ENCODE data around the gene SEMA4A. TPM values are rescaled to one million over a fixed set of nuclear protein-coding genes. Genes with fewer than 3 reads are reported as not detected.
A peak's percentile ranks its signal among the peaks of the same experiment; 100 is the strongest.
"Not testable (repeated sequence)": the region's sequence is repeated elsewhere in the genome, so short reads cannot be mapped to it uniquely, and the experiment has no call there.

The SEMA4A gene
- polyA plus RNA-seq, 1 donor, result 6.4 TPM

DNA sequence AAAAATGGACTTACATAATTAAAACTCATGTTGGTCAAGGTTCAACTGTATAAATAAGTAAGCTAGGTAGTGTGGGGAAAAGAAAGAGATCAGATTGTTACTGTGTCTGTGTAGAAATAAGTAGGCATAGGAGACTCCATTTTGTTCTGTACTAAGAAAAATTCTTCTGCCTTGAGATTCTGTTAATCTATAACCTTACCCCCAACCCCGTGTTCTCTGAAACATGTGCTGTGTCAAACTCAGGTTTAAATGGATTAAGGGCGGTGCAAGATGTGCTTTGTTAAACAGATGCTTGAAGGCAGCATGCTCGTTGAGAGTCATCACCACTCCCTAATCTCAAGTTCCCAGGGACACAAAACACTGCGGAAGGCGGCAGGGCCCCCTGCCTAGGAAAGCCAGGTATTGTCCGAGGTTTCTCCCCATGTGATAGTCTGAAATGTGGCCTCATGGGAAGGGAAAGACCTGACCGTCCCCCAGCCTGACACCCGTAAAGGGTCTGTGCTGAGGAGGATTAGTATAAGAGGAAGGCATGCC lies 28.1 kb downstream of the SEMA4A start:
- H3K4me3 ChIP-seq (ENCODE audit: low read length); H3K27me3 ChIP-seq (ENCODE audit: control insufficient read depth, insufficient read depth, low read length); H3K9me3 ChIP-seq (ENCODE audit: control insufficient read depth, low read depth, low read length); H3K36me3 ChIP-seq (ENCODE audit: control insufficient read depth, insufficient read depth, low read length): not testable (repeated sequence)
- peak in 1 of 2 donors; percentile 67 for DNase-seq
- Histone ChIP-seq H3K27ac (ENCODE audit: low read length) (peak overlapping the region; percentile 87), H3K4me1 (ENCODE audit: control insufficient read depth, insufficient read depth, low read length) (peaks cover 43% of the 10 kb centered on the region)
- no CpG with 5 or more reads among the region's 8 CpGs for WGBS (ENCODE audit: insufficient coverage, low lambda C conversion rate)

- H3K9me3 ChIP-seq (ENCODE audit: control insufficient read depth, low read depth, low read length); H3K36me3 ChIP-seq (ENCODE audit: control insufficient read depth, insufficient read depth, low read length); H3K27me3 ChIP-seq (ENCODE audit: control insufficient read depth, insufficient read depth, low read length); H3K4me3 ChIP-seq (ENCODE audit: low read length): not testable (repeated sequence)
- WGBS (ENCODE audit: insufficient coverage, low lambda C conversion rate), result no CpG with 5 or more reads among the region's 12 CpGs
- peak in 1 of 2 donors; percentile 68 for DNase-seq
- peaks cover 43% of the 10 kb centered on the region for H3K4me1 ChIP-seq (ENCODE audit: control insufficient read depth, insufficient read depth, low read length)
- H3K27ac ChIP-seq (ENCODE audit: low read length), result peak overlapping the region; percentile 87
These were observed 28.8 kb downstream of the SEMA4A start for GRCh38 chr1:156182010-156182779.

DNA sequence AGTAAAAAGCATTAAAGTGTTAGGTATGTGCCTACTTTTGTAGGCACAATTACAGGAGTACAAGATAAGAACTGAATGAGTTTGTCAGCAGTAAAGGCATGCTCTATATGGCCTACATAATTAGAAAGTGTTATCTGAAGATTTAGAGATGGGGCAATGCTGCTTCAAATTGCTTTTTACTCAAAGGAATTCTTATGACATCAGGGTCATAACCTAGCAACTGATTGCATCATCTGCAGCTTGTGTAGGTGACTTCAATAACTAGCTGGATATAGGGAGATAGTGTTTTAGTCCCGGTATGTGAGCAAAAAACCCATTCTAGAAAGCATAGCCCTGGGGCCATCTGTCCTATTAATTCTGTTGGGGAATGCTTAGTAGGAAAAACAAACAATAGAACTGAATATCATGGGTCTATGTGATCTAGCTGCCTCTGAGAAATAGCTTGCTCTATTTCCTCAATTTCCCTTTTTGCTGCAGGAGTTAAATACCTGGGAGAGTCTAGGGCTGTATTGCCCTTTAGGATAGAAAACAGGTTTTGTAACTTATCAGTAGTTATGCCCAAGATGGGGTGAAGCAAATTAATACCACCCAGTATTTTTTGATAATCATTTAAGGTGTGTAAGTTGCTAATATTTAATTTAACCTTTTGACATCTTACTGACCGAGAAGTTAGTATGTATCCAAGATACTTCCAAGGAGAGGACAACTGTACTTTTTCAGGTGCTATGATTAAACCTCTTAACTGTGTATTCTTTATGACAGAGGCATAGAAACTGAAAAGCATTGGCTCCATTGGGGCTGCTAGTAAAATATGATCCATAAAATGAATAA lies 33.2 kb downstream of the SEMA4A start:
- DNase-seq, result peak; percentile 64 to 81
- H3K36me3 ChIP-seq (ENCODE audit: control insufficient read depth, insufficient read depth, low read length); H3K27me3 ChIP-seq (ENCODE audit: control insufficient read depth, insufficient read depth, low read length); H3K4me3 ChIP-seq (ENCODE audit: low read length): not testable (repeated sequence)
- Histone ChIP-seq H3K4me1 (ENCODE audit: control insufficient read depth, insufficient read depth, low read length) (peaks cover 29% of the 10 kb centered on the region), H3K27ac (ENCODE audit: low read length) (peak overlapping the region; percentile 87), H3K9me3 (ENCODE audit: control insufficient read depth, low read depth, low read length) (peaks cover 24% of the 10 kb centered on the region)
- WGBS (ENCODE audit: insufficient coverage, low lambda C conversion rate), result no CpG with 5 or more reads among the region's 2 CpGs

DNA sequence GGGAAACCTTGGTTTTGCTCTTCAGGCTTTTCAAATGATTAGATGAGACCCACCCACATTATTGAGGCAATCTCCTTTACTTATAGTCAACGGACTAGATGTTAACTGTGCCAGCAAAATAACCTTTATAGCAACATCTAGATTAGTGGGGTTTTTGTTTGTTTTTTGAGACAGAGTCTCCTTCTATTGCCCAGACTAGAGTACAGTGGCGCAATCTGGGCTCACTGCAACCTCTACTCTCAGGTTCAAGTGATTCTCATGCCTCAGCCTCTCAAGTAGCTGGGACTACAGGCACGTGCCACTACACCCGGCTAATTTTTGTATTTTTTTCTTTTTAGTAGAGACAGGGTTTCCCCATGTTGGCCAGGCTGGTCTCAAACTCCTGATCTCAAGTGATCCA lies 36.9 kb downstream of the SEMA4A start:
- not testable (repeated sequence) for H3K36me3 ChIP-seq (ENCODE audit: control insufficient read depth, insufficient read depth, low read length)

GRCh38 chr1:156191292-156191964 lies 38.0 kb downstream of the SEMA4A start:
- no CpG with 5 or more reads among the region's 4 CpGs for WGBS (ENCODE audit: insufficient coverage, low lambda C conversion rate)
- H3K4me3 ChIP-seq (ENCODE audit: low read length), result no peak overlapping the region
- peak in 1 of 2 donors; percentile 58 for DNase-seq

More for the DNA sequence above, 36.9 kb downstream of the SEMA4A start:
- Histone ChIP-seq H3K4me1 (ENCODE audit: control insufficient read depth, insufficient read depth, low read length) (peaks cover 14% of the 10 kb centered on the region), H3K27ac (ENCODE audit: low read length) (peak overlapping the region; percentile 57), H3K9me3 (ENCODE audit: control insufficient read depth, low read depth, low read length) (peaks cover 24% of the 10 kb centered on the region)
- not testable (repeated sequence) for H3K27me3 ChIP-seq (ENCODE audit: control insufficient read depth, insufficient read depth, low read length); H3K4me3 ChIP-seq (ENCODE audit: low read length)
- DNase-seq, result peak; percentile 47 to 61
- no CpG with 5 or more reads among the region's 4 CpGs for WGBS (ENCODE audit: insufficient coverage, low lambda C conversion rate)

GRCh38 chr1:156193208-156193487 lies 39.8 kb downstream of the SEMA4A start:
- DNase-seq, result no peak
- H3K4me3 ChIP-seq (ENCODE audit: low read length), result peak overlapping the region; percentile 87
- H3K27me3 ChIP-seq (ENCODE audit: control insufficient read depth, insufficient read depth, low read length), result no peaks in the 10 kb centered on the region
- no CpG with 5 or more reads among the region's 7 CpGs for WGBS (ENCODE audit: insufficient coverage, low lambda C conversion rate)
- H3K36me3 ChIP-seq (ENCODE audit: control insufficient read depth, insufficient read depth, low read length), result peaks cover 9% of the 10 kb centered on the region
- H3K4me1 ChIP-seq (ENCODE audit: control insufficient read depth, insufficient read depth, low read length), result peaks cover 33% of the 10 kb centered on the region
- H3K9me3 ChIP-seq (ENCODE audit: control insufficient read depth, low read depth, low read length), result peaks cover 13% of the 10 kb centered on the region
- H3K27ac ChIP-seq (ENCODE audit: low read length), result peak overlapping the region; percentile 80

More at GRCh38 chr1:156191292-156191964, 38.0 kb downstream of the SEMA4A start:
- Histone ChIP-seq H3K36me3 (ENCODE audit: control insufficient read depth, insufficient read depth, low read length) (peaks cover 8% of the 10 kb centered on the region), H3K27ac (ENCODE audit: low read length) (peak overlapping the region; percentile 57), H3K27me3 (ENCODE audit: control insufficient read depth, insufficient read depth, low read length) (no peaks in the 10 kb centered on the region), H3K9me3 (ENCODE audit: control insufficient read depth, low read depth, low read length) (peaks cover 24% of the 10 kb centered on the region), H3K4me1 (ENCODE audit: control insufficient read depth, insufficient read depth, low read length) (peaks cover 19% of the 10 kb centered on the region)

DNA sequence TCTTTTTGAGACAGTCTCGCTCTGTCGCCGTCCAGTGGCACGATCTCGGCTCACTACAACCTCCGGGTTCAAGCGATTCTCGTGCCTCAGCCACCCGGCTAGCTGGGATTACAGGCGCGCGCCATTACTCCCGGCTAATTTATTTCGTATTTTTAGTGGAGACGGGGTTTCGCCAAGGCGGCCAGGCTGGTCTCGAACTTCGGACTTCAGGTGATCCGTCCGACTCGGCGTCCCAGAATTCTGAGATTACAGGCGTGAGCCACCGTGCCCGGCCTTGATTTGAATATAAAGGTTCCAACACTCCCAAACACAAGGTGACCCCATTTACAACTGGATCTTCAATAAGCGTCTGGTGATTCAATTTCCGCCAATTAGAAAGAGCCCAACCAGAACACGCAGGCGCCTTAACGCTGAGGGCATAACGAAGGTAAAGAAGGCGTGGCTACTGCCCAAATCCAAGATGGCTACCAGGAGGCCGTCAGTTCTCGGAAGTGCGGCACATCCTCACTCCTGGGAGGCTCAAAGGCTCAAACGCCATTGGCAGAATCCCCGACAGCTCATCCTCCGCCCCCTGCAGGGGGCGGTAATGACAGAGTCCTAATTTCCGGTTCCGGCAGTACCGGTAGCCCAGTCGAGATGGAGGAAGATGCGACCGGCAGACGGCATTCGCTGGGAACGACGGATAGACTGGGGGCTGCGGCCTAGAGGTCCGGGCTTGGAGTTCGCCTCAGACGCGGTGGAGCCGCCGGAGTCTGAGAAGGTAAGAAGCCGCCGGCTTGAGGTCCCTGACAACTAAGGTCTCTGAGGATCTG lies 40.3 kb downstream of the SEMA4A start, which contains the start of gene SLC25A44:
TSS of gene SLC25A44 (plus strand) at position 617 of the 812 bp plus-strand sequence. CDS start 5,744 bp downstream, outside the sequence.
- peak; percentile 99 to 100 for DNase-seq
- peak within 1 kb of the TSS; percentile 80 for H3K27ac ChIP-seq (ENCODE audit: low read length)
- no peaks in the 10 kb centered on the region for H3K27me3 ChIP-seq (ENCODE audit: control insufficient read depth, insufficient read depth, low read length)
- peaks cover 8% of the 10 kb centered on the region for H3K9me3 ChIP-seq (ENCODE audit: control insufficient read depth, low read depth, low read length)
- peak within 1 kb of the TSS; percentile 87 for H3K4me3 ChIP-seq (ENCODE audit: low read length)
- H3K36me3 ChIP-seq (ENCODE audit: control insufficient read depth, insufficient read depth, low read length), result peaks cover 9% of the 10 kb centered on the region
- WGBS (ENCODE audit: insufficient coverage, low lambda C conversion rate), result no CpG with 5 or more reads among the region's 59 CpGs
- peaks cover 35% of the 10 kb centered on the region for H3K4me1 ChIP-seq (ENCODE audit: control insufficient read depth, insufficient read depth, low read length)

DNA sequence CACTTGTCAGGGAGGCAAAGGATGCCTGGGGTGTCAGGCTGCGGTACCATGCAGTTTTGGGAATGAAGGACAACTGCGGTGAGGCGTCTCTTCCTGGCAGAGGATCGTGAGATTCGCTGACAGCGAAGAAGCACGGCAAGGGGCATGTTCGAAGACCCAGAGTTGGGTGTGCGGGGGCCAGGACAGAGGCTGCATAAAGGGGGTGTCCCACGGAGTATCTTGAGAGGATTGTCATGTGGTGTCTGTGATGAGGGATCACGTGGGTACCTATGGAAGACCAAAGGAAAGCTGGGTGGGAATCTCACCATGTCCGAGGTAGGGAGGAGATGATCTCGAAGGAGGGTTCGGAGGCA lies 40.9 kb downstream of the SEMA4A start:
- H3K27ac ChIP-seq (ENCODE audit: low read length), result peak overlapping the region; percentile 31
- WGBS (ENCODE audit: insufficient coverage, low lambda C conversion rate), result no CpG with 5 or more reads among the region's 14 CpGs

GRCh38 chr1:156195853-156196252 lies 42.5 kb downstream of the SEMA4A start:
- Histone ChIP-seq H3K9me3 (ENCODE audit: control insufficient read depth, low read depth, low read length) (no peaks in the 10 kb centered on the region), H3K27ac (ENCODE audit: low read length) (no peak overlapping the region), H3K4me1 (ENCODE audit: control insufficient read depth, insufficient read depth, low read length) (peaks cover 42% of the 10 kb centered on the region), H3K27me3 (ENCODE audit: control insufficient read depth, insufficient read depth, low read length) (no peaks in the 10 kb centered on the region), H3K36me3 (ENCODE audit: control insufficient read depth, insufficient read depth, low read length) (peaks cover 19% of the 10 kb centered on the region), H3K4me3 (ENCODE audit: low read length) (no peak overlapping the region)
- 100% methylated on average over 1 of the region's 4 CpGs for WGBS (ENCODE audit: insufficient coverage, low lambda C conversion rate)
- peak in 1 of 2 donors; percentile 41 for DNase-seq

More for the DNA sequence above, 40.9 kb downstream of the SEMA4A start:
- no peak for DNase-seq
- Histone ChIP-seq H3K36me3 (ENCODE audit: control insufficient read depth, insufficient read depth, low read length) (peaks cover 9% of the 10 kb centered on the region), H3K9me3 (ENCODE audit: control insufficient read depth, low read depth, low read length) (peaks cover 3% of the 10 kb centered on the region), H3K27me3 (ENCODE audit: control insufficient read depth, insufficient read depth, low read length) (no peaks in the 10 kb centered on the region), H3K4me3 (ENCODE audit: low read length) (peak overlapping the region; percentile 87), H3K4me1 (ENCODE audit: control insufficient read depth, insufficient read depth, low read length) (peaks cover 40% of the 10 kb centered on the region)
